IPS DF 6.9 (cell line): Measurements from ENCODE around the gene SAP25.

ENCODE experiments used
- DNase-seq: peaks from one replicate; pipeline ENCODE4 v3.0.0-alpha.2; 2013; ENCODE audit warnings: low read depth, low spot score
- H3K27ac ChIP-seq: one replicate; pipeline ENCODE4 v1.5.1; 2013; ENCODE audit warnings: low read length, control low read depth
- H3K27me3 ChIP-seq: 2 replicates; pipeline ENCODE4 v1.6.1; 2013; ENCODE audit warnings: mild to moderate bottlenecking, low read length; ENCODE audit not compliant: control insufficient read depth, insufficient read depth
- H3K36me3 ChIP-seq: 2 replicates; pipeline ENCODE4 v1.6.1; 2013; ENCODE audit warnings: low read length; ENCODE audit not compliant: control insufficient read depth, insufficient read depth
- H3K4me1 ChIP-seq: 2 replicates; pipeline ENCODE4 v1.6.1; 2013; ENCODE audit warnings: low read length; ENCODE audit not compliant: control insufficient read depth, insufficient read depth
- H3K4me3 ChIP-seq: 2 replicates; pipeline ENCODE4 v1.5.1; 2013; ENCODE audit warnings: mild to moderate bottlenecking, low read length
- H3K9me3 ChIP-seq: 2 replicates; pipeline ENCODE4 v1.6.1; 2013; ENCODE audit warnings: low read length, inconsistent platforms; ENCODE audit not compliant: control insufficient read depth, insufficient read depth
- WGBS: extraction: QIAGEN DNeasy Blood & Tissue Kit; methylation state at CpG from one replicate; pipeline ENCODE4 v1.1.7; 2013; ENCODE audit warnings: mixed read lengths, missing lambda C conversion rate; ENCODE audit not compliant: insufficient read length, insufficient coverage; 5-methylcytosine and 5-hydroxymethylcytosine counted together

SAP25 gene

GRCh38 chr7:100595188-100595587 is 21.5 kb upstream of the SAP25 start:
- no peaks in the 10 kb centered on the region for H3K27me3 ChIP-seq
- WGBS = no CpG with 5 or more reads among the region's 7 CpGs
- H3K4me1 ChIP-seq = peaks cover under 1% of the 10 kb centered on the region; the same call in 1 of the 2 replicates

GRCh38 chr7:100591596-100591995 is 17.9 kb upstream of the SAP25 start:
- DNase-seq = no peak
- no CpG with 5 or more reads among the region's 17 CpGs for whole genome bisulfite sequencing
- Histone ChIP-seq H3K9me3 (no peaks in the 10 kb centered on the region), H3K27ac (no peak overlapping the region), H3K4me3 (no peak overlapping the region), H3K36me3 (no peaks in the 10 kb centered on the region), H3K4me1 (peaks cover 4% of the 10 kb centered on the region), H3K27me3 (no peaks in the 10 kb centered on the region)

More at GRCh38 chr7:100595188-100595587, 21.5 kb upstream of the SAP25 start:
- Histone ChIP-seq H3K27ac (no peak overlapping the region), H3K36me3 (no peaks in the 10 kb centered on the region), H3K9me3 (no peaks in the 10 kb centered on the region), H3K4me3 (no peak overlapping the region)
- DNase-seq = no peak

- Histone ChIP-seq H3K36me3 (no peaks in the 10 kb centered on the region), H3K4me3 (no peak overlapping the region), H3K9me3 (no peaks in the 10 kb centered on the region), H3K27ac (no peak overlapping the region), H3K27me3 (no peaks in the 10 kb centered on the region), H3K4me1 (peaks cover 4% of the 10 kb centered on the region)
- no CpG with 5 or more reads among the region's 20 CpGs for WGBS
- no peak for DNase-seq
Measured at GRCh38 chr7:100590077-100590737, 16.5 kb upstream of the SAP25 start.

- peaks cover 6% of the 10 kb centered on the region for H3K4me1 ChIP-seq
- H3K4me3 ChIP-seq = no peak overlapping the region
- no peaks in the 10 kb centered on the region for H3K36me3 ChIP-seq
- WGBS = no CpG with 5 or more reads among the region's 7 CpGs
- no peak overlapping the region for H3K27ac ChIP-seq
- H3K9me3 ChIP-seq = no peaks in the 10 kb centered on the region
- DNase-seq = no peak
- no peaks in the 10 kb centered on the region for H3K27me3 ChIP-seq
Measured at GRCh38 chr7:100589341-100589947, 15.7 kb upstream of the SAP25 start.

GRCh38 chr7:100588438-100588837 is 14.7 kb upstream of the SAP25 start:
- H3K9me3 ChIP-seq = no peaks in the 10 kb centered on the region
- no peaks in the 10 kb centered on the region for H3K27me3 ChIP-seq
- H3K4me1 ChIP-seq = peaks cover 14% of the 10 kb centered on the region
- no CpG with 5 or more reads among the region's 1 CpG for WGBS
- DNase-seq = no peak
- no peaks in the 10 kb centered on the region for H3K36me3 ChIP-seq
- H3K27ac ChIP-seq = no peak overlapping the region
- no peak overlapping the region for H3K4me3 ChIP-seq

GRCh38 chr7:100586266-100587025 is 12.7 kb upstream of the SAP25 start, which contains the start of gene FBXO24:
TSS of gene FBXO24 (plus strand) at chr7:100586328. CDS start at chr7:100586626, 298 bp downstream.
- Histone ChIP-seq H3K4me3 (peak within 1 kb of the TSS; percentile 77), H3K27ac (no peak within 1 kb of the TSS), H3K36me3 (no peaks in the 10 kb centered on the region; the same call in 1 of the 2 replicates), H3K9me3 (no peaks in the 10 kb centered on the region), H3K27me3 (no peaks in the 10 kb centered on the region), H3K4me1 (peaks cover 14% of the 10 kb centered on the region)
- DNase-seq = peak; percentile 100
- WGBS = no CpG with 5 or more reads among the region's 53 CpGs

- Histone ChIP-seq H3K4me1 (peaks cover 14% of the 10 kb centered on the region), H3K36me3 (peaks cover 5% of the 10 kb centered on the region; the same call in 1 of the 2 replicates), H3K27me3 (no peaks in the 10 kb centered on the region), H3K4me3 (peak within 1 kb of the TSS; percentile 77), H3K27ac (no peak within 1 kb of the TSS), H3K9me3 (no peaks in the 10 kb centered on the region)
- DNase-seq = no peak
- WGBS = no CpG with 5 or more reads among the region's 61 CpGs
Measured at GRCh38 chr7:100585511-100586265, 12.0 kb upstream of the SAP25 start, which contains the start of gene LRCH4. TSS of gene LRCH4 (minus strand) at chr7:100586129. CDS start at chr7:100586100, 29 bp downstream.

- WGBS = no CpG with 5 or more reads among the region's 20 CpGs
- peaks cover 12% of the 10 kb centered on the region for H3K4me1 ChIP-seq
- H3K27ac ChIP-seq = no peak overlapping the region
- no peaks in the 10 kb centered on the region for H3K27me3 ChIP-seq
- H3K36me3 ChIP-seq = peaks cover 13% of the 10 kb centered on the region
- peak overlapping the region; percentile 73; the same call in 1 of the 2 replicates for H3K4me3 ChIP-seq
- no peak for DNase-seq
- H3K9me3 ChIP-seq = no peaks in the 10 kb centered on the region
Measured at GRCh38 chr7:100584683-100585510, 11.2 kb upstream of the SAP25 start.

GRCh38 chr7:100584054-100584682 is 10.5 kb upstream of the SAP25 start:
- peak overlapping the region; percentile 73; the same call in 1 of the 2 replicates for H3K4me3 ChIP-seq
- H3K36me3 ChIP-seq = peaks cover 17% of the 10 kb centered on the region
- WGBS = no CpG with 5 or more reads among the region's 15 CpGs
- no peak for DNase-seq
- H3K27ac ChIP-seq = no peak overlapping the region
- H3K9me3 ChIP-seq = no peaks in the 10 kb centered on the region
- peaks cover 10% of the 10 kb centered on the region for H3K4me1 ChIP-seq
- H3K27me3 ChIP-seq = no peaks in the 10 kb centered on the region
